ENCODE measurements around the gene CACUL1.

CACUL1 gene

DNA sequence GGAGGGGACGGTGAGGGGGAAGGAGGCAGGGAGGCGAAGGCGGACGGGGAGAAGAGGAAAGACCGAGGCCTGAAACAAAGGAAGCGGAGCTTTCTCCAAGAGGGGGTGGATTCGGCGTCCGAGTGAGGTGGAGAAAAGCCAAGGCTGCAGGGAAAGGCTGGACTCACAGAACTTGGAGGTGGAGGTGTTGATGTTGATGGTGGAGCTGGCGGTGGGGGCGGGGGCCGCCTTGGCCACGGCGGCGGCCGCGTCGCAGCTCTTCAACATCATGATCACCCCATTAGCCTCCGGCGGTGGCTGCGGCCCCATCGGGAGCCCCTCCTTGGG, 578 bp downstream of the CACUL1 start:
- Mint-ChIP-seq H3K4me3 (peak overlapping the region; percentile 93 to 99 (median 98)), H3K27ac (peak overlapping the region; percentile 73 to 99 (median 96)), H3K9me3 (no peaks in the 10 kb centered on the region), H3K27me3 (ENCODE audit: low read depth) (no peaks in the 10 kb centered on the region), H3K36me3 (ENCODE audit: low read depth) (peaks cover 17% of the 10 kb centered on the region), H3K4me1 (peaks cover 22% of the 10 kb centered on the region)
- TF ChIP-seq, protein P1, sequence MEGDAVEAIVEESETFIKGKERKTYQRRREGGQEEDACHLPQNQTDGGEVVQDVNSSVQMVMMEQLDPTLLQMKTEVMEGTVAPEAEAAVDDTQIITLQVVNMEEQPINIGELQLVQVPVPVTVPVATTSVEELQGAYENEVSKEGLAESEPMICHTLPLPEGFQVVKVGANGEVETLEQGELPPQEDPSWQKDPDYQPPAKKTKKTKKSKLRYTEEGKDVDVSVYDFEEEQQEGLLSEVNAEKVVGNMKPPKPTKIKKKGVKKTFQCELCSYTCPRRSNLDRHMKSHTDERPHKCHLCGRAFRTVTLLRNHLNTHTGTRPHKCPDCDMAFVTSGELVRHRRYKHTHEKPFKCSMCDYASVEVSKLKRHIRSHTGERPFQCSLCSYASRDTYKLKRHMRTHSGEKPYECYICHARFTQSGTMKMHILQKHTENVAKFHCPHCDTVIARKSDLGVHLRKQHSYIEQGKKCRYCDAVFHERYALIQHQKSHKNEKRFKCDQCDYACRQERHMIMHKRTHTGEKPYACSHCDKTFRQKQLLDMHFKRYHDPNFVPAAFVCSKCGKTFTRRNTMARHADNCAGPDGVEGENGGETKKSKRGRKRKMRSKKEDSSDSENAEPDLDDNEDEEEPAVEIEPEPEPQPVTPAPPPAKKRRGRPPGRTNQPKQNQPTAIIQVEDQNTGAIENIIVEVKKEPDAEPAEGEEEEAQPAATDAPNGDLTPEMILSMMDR (IDR thresholded peaks at IDR 0.05; ENCODE audit: unreplicated experiment in 3 of 3), result no peak

DNA sequence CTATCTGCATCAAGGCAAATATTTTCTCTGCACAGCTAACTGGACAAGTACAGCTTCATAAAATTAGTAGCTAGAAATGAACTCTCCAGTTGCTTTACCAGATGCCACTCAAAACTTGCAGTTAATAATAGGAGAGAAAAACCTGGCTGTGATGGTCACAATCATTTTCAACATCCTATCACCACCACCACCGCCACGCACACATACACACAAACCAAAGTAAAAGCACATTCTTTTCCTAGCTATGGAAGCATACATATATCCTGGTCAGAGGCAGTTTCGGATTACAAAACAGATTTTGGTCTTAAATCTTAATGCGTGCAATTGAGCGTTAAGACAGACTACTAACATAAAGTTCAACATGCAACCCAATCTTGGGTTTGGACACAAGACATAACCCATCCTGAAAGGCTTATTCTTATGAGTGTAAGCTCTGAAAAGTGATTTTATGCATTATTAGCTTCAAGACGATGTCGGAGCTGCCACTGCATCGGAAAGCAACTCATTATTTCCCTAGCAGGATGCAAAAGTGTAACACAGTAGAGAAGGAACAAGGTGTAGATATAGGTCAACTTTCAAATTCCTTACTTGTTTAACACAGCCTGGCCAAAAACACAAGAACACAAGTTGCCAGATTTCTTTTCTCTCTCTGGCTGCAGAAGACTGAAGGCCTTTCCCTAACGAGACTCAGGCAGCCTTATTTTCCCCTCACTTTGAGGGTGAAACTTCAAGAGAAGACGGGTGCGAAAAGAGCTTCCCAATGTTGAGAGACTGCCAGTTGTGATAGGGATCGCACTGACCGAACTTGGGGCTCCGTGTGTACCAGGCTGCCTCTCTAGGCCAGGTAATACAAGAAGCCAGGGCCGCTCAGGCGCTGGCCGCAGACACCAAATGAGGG, 1.2 kb downstream of the CACUL1 start:
- Mint-ChIP-seq H3K27ac (peak overlapping the region; percentile 73 to 99 (median 96)), H3K9me3 (no peaks in the 10 kb centered on the region), H3K4me1 (peaks cover 22% of the 10 kb centered on the region), H3K36me3 (ENCODE audit: low read depth) (peaks cover 21% of the 10 kb centered on the region), H3K4me3 (peak overlapping the region; percentile 93 to 99 (median 98)), H3K27me3 (ENCODE audit: low read depth) (no peaks in the 10 kb centered on the region)
- TF ChIP-seq, protein P1 (IDR thresholded peaks at IDR 0.05; ENCODE audit: unreplicated experiment in 3 of 3), result no peak

DNA sequence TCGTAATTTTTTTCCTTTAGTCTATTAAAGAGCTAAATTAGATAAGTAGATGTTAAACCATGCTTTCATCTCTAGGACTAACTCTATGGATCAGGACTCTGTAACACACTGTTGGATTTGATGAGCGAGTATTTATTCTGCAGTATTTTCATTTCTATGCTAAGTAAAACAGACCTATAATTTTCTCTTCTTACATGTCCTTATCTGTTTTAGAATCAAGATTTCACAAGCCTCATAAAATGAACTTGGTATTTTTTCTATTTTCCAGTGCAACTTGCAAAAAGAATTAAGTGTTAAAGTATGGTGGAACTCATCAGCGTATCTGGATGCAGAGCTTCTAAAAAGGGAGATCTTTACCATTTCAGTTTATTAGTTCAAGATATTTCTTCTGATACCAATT, 2.4 kb downstream of the CACUL1 start:
- peaks cover 5% of the 10 kb centered on the region for H3K9me3 Mint-ChIP-seq
- H3K27me3 Mint-ChIP-seq (ENCODE audit: low read depth), result no peaks in the 10 kb centered on the region
- peak overlapping the region in 2 of 3 experiments; percentile 73 to 99 for H3K27ac Mint-ChIP-seq
- H3K36me3 Mint-ChIP-seq (ENCODE audit: low read depth), result peaks cover 33% of the 10 kb centered on the region
- H3K4me1 Mint-ChIP-seq, result peaks cover 30% of the 10 kb centered on the region
- TF ChIP-seq, protein P1 (IDR thresholded peaks at IDR 0.05; ENCODE audit: unreplicated experiment in 3 of 3), result no peak
- peak overlapping the region; percentile 93 to 99 (median 98) for H3K4me3 Mint-ChIP-seq

DNA sequence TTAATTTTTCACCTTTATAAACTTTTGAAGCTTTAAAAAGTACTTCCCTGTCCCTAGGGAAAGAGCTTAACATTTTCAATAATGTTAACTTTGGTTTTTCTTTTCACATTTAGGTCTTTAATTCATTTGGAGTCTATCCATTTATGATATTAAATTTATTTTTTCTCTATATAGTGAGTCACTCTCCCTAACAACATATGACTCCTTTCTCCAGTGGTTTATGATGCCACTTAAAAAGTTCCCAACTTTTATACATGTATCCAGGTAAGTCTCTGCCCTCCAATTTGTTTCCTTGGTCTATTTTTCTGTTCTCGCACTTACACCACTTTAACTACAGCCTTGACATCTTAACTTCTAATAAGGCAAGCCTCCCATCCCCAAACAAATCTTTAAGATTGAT, 3.5 kb downstream of the CACUL1 start:
- H3K4me3 Mint-ChIP-seq, result peak overlapping the region in 1 of 3 experiments; percentile 10
- TF ChIP-seq, protein P1 (IDR thresholded peaks at IDR 0.05; ENCODE audit: unreplicated experiment in 3 of 3), result no peak
- peaks cover 5% of the 10 kb centered on the region for H3K9me3 Mint-ChIP-seq
- H3K27me3 Mint-ChIP-seq (ENCODE audit: low read depth), result no peaks in the 10 kb centered on the region
- peaks cover 44% of the 10 kb centered on the region for H3K36me3 Mint-ChIP-seq (ENCODE audit: low read depth)
- no peak overlapping the region for H3K27ac Mint-ChIP-seq
- peaks cover 36% of the 10 kb centered on the region for H3K4me1 Mint-ChIP-seq

DNA sequence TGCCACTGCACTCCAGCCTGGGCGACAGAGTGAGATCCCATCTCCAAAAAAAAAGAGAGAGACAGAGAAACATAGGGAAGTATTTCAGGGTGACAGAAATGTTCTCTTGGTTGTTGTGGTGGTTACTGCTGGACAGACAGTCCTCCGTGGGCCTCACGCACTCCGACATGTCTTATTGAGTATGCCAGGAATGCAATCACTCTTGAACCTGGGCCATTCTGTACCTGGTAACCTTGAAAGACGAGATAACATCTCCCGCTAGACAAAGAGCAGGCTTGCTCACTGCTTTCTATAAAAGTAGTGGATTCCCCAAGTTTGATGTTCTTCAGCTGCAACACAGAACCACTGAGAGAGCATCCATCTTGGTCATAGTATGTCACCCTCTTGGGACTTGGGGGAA, 6.7 kb downstream of the CACUL1 start:
- Mint-ChIP-seq H3K27me3 (ENCODE audit: low read depth) (no peaks in the 10 kb centered on the region), H3K4me3 (no peak overlapping the region), H3K4me1 (peaks cover 34% of the 10 kb centered on the region), H3K9me3 (peaks cover 5% of the 10 kb centered on the region), H3K27ac (no peak overlapping the region), H3K36me3 (ENCODE audit: low read depth) (peaks cover 57% of the 10 kb centered on the region)
- TF ChIP-seq, protein P1 (IDR thresholded peaks at IDR 0.05; ENCODE audit: unreplicated experiment in 3 of 3), result no peak

DNA sequence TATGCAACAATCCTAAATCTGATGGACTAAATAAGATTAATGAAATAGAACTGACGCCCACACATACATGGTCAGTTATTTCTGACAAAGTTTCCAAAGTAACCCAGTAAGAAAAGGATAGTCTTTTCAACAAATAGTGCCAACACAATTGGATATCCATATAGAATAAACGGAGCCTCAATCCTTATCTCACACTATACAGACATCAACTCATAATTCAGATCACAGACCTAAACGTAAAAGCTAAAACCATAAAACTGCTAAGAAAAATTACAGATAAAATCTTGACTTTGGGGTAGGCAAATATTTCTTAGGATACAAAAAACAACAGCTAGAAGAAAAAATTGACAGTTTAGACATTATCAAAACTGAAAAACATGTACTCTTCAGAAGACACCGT, 8.5 kb downstream of the CACUL1 start:
- Mint-ChIP-seq H3K4me3 (no peak overlapping the region), H3K36me3 (ENCODE audit: low read depth) (peaks cover 69% of the 10 kb centered on the region), H3K4me1 (peaks cover 37% of the 10 kb centered on the region), H3K9me3 (peaks cover 7% of the 10 kb centered on the region), H3K27me3 (ENCODE audit: low read depth) (no peaks in the 10 kb centered on the region), H3K27ac (peak overlapping the region in 1 of 3 experiments; percentile 6)
- TF ChIP-seq, protein P1 (IDR thresholded peaks at IDR 0.05; ENCODE audit: unreplicated experiment in 3 of 3), result no peak
